Measurements from ENCODE around the gene CABP2.
"Not testable (repeated sequence)": the region's sequence is repeated elsewhere in the genome, so short reads cannot be mapped to it uniquely, and the experiment has no call there.

Gene CABP2

GRCh38 chr11:67522844-67523555 lies at the start of gene CABP2:
Gene CABP2, minus strand, starts transcription at chr11:67523446. Its CDS starts 120 bp downstream, at chr11:67523326.
- DNase-seq (ENCODE audit: low spot score) = no peak

GRCh38 chr11:67572747-67573419 lies 49.6 kb upstream of the CABP2 start:
- DNase-seq (ENCODE audit: low spot score) = no peak

- no peak for DNase-seq (ENCODE audit: low spot score)
Observed at GRCh38 chr11:67572305-67572704, 49.1 kb upstream of the CABP2 start.

DNA sequence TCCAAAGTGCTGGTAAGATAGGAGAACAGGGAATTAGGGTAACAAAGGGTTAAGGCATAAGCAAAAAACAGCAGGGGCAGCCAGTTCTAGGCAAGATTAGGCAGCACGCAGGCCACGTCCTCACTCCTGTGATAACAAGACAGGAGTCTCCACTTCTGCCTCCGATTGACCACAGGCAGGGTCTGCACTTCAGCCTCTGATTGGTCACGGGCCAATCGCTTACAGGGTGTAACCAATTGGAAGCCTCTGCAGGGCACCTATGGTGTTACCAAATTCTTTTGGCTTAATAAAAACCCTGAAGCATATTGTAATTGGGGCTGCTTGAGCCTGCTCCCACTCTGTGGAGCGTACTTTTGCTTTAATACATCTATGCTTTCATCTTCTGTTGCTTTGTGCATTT lies 48.2 kb upstream of the CABP2 start:
- no peak for DNase-seq (ENCODE audit: low spot score)

DNA sequence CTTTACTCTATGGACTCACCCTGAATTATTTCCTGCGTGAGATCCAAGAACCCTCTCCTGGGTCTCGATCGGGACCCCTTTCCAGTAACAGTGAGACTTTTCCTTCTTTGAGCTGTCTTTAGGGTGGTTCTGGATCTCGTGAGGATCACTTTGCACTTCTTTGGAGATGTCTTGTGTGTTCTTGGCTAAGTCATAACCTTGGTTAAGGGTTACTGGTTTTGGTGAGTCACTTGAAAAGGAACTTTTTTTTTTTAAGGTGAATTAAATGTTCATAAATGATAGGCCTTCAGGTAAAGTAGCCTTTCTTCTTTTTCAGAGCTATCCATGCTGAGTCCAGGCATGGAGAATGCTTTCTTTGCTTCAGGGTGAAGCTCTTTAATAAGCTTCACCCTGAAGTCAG lies 41.0 kb upstream of the CABP2 start:
- no peak for DNase-seq (ENCODE audit: low spot score)

DNA sequence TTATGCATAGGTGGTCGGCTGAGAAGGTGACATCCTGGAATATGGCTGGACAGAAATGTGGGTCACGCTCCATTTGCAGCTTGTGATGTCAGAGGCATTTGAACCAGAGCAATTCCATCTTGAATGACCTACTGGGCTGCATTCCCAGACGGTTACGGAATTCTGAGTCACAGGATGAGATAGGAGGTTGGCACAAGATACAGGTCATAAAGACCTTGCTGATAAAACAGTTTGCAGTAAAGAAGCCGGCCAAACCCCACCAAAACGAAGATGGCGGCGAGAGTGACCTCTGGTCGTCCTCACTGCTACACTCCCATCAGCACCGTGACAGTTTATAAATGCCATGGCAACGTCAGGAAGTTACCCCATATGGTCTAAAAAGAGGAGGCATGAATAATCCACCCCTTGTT lies 40.5 kb upstream of the CABP2 start:
- DNase-seq (ENCODE audit: low spot score) = not testable (repeated sequence)

DNA sequence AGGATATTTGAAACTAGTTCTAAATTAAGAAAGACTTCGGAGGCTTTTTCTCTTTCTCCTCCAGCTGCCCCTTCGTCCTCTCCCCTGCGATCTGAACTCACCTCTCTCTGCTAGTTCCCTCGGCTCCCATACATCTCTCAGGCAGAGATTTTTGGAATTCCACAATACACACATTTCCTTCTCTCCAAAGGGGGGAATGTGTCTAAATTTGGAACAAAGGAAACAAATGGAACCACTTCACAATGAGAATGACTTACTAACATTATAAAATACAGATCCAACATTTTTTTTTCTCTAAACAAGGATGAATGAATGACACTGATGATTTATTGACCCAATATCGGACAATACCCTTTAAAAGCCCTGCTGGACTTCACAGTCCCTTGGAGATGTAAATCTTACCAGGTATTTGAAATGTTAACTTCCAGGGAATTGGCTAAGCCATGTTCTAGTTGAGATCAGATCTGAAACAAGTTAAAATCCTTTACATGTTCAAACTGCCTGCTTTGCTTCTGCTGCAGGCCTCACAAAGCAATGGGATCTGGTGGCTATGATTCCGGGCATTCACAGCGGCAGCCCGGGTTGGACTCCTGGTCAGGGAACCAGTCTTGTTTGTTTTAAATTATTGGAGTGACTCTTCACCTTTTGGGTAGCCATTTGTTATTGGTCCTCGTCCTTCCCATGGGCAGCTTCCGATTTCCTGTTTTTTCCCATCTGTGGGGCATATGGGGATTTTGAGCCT lies 39.9 kb upstream of the CABP2 start:
- no peak for DNase-seq (ENCODE audit: low spot score)

GRCh38 chr11:67561971-67562619 lies 38.8 kb upstream of the CABP2 start:
- no peak for DNase-seq (ENCODE audit: low spot score)

- DNase-seq (ENCODE audit: low spot score) = peak; percentile 70
Observed at GRCh38 chr11:67558084-67558772, 35.0 kb upstream of the CABP2 start.

GRCh38 chr11:67556244-67556643 lies 33.0 kb upstream of the CABP2 start:
- no peak for DNase-seq (ENCODE audit: low spot score)

- DNase-seq (ENCODE audit: low spot score) = not testable (repeated sequence)
Observed at GRCh38 chr11:67551697-67552096, 28.5 kb upstream of the CABP2 start.

- no peak for DNase-seq (ENCODE audit: low spot score)
Observed at GRCh38 chr11:67551127-67551526, 27.9 kb upstream of the CABP2 start.

DNA sequence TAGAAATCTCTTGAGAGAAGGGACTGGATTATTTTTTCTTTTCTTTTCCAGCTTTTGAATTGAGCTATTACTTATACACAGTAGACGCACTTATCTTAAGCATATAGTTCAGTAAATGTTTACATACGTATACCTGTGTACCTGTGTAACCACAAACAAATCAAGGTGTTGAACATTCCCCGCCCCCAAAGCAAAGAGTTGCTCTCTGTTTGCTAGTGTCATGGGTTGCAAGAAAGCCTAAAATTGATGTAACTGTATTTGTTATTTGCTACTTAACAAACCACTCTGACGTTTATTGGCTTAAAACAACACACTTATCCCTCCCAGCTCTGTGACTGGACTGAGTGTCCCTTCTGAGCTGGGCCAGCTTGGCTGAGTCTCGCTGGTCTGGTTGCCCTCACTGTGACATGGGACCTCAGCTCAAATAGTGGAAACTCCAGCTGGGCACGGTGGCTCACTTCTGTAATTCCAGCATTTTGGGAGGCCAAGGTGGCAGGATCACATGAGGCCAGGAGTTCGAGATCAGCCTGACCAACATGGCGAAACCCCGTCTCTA lies 25.4 kb upstream of the CABP2 start:
- no peak for DNase-seq (ENCODE audit: low spot score)

- not testable (repeated sequence) for DNase-seq (ENCODE audit: low spot score)
Observed at GRCh38 chr11:67548112-67548511, 24.9 kb upstream of the CABP2 start.

- DNase-seq (ENCODE audit: low spot score) = no peak
Observed at GRCh38 chr11:67545280-67545679, 22.0 kb upstream of the CABP2 start.

- no peak for DNase-seq (ENCODE audit: low spot score)
Observed at GRCh38 chr11:67544616-67545242, 21.5 kb upstream of the CABP2 start.

GRCh38 chr11:67543585-67543984 lies 20.3 kb upstream of the CABP2 start:
- no peak for DNase-seq (ENCODE audit: low spot score)

GRCh38 chr11:67542971-67543370 lies 19.7 kb upstream of the CABP2 start:
- no peak for DNase-seq (ENCODE audit: low spot score)

- no peak for DNase-seq (ENCODE audit: low spot score)
Observed at GRCh38 chr11:67542169-67542568, 18.9 kb upstream of the CABP2 start.

GRCh38 chr11:67541198-67541597 lies 18.0 kb upstream of the CABP2 start:
- no peak for DNase-seq (ENCODE audit: low spot score)

- no peak for DNase-seq (ENCODE audit: low spot score)
Observed at GRCh38 chr11:67539550-67539949, 16.3 kb upstream of the CABP2 start.
